Liver (tissue), 9 donors: ENCODE data around the gene PDE3B. TPM values are rescaled to one million over a fixed set of nuclear protein-coding genes. Genes with fewer than 3 reads are reported as not detected.

ENCODE experiments used
- DNase-seq: peaks from one replicate; pipeline ENCODE4 v3.0.0-alpha.2; 2017; ENCODE audit warnings: low spot score
- H3K27ac ChIP-seq, 2 donors: one replicate each; pipeline ENCODE4 v1.7.0; 2013; ENCODE audit warnings: inconsistent platforms in 2 of 2, low read length in 2 of 2, control low read depth in 1 of 2, low read depth in 1 of 2, mild to moderate bottlenecking in 1 of 2
- H3K27me3 ChIP-seq, 4 donors: one replicate each; pipeline versions ENCODE4 v1.6.1 to v1.7.0; 2013; ENCODE audit warnings: low read length in 3 of 4, inconsistent platforms in 1 of 4, mild to moderate bottlenecking in 1 of 4, moderate library complexity in 1 of 4; ENCODE audit not compliant: control insufficient read depth in 4 of 4, insufficient read depth in 4 of 4
- H3K36me3 ChIP-seq, 4 donors: one replicate each; pipeline versions ENCODE4 v1.6.1 to v1.7.0; 2013; ENCODE audit warnings: low read length in 3 of 4, mild to moderate bottlenecking in 3 of 4, low read depth in 1 of 4, moderate library complexity in 1 of 4; ENCODE audit not compliant: control insufficient read depth in 4 of 4, insufficient read depth in 3 of 4
- H3K4me1 ChIP-seq, 4 donors: one replicate each; pipeline versions ENCODE4 v1.6.1 to v1.7.0; 2013; ENCODE audit warnings: low read length in 3 of 4, mild to moderate bottlenecking in 3 of 4, moderate library complexity in 1 of 4; ENCODE audit not compliant: control insufficient read depth in 4 of 4, insufficient read depth in 4 of 4
- H3K4me3 ChIP-seq, 3 donors: one replicate each; pipeline versions ENCODE4 v1.6.1 to v1.7.0; 2013; ENCODE audit warnings: low read length in 3 of 3, control low read depth in 1 of 3, low read depth in 1 of 3, mild to moderate bottlenecking in 1 of 3
- H3K9ac ChIP-seq, 2 donors: one replicate each; pipeline ENCODE4 v1.7.0; 2013; ENCODE audit warnings: low read length in 2 of 2, mild to moderate bottlenecking in 2 of 2, moderate library complexity in 2 of 2, control low read depth in 1 of 2, low read depth in 1 of 2
- H3K9me3 ChIP-seq, 4 donors: one replicate each; pipeline versions ENCODE4 v1.6.1 to v1.7.0; 2013; ENCODE audit warnings: low read length in 3 of 4; ENCODE audit not compliant: control insufficient read depth in 4 of 4
- ATF3 ChIP-seq: IDR thresholded peaks from 2 replicates; pipeline ENCODE4 v1.6.1; 2016; ENCODE audit warnings: antibody characterized with exemption
- EGR1 ChIP-seq, 2 donors: IDR thresholded peaks; 2 replicates each; pipeline ENCODE4 v1.6.1; 2016 to 2018; ENCODE audit warnings: antibody characterized with exemption in 2 of 2, low read depth in 2 of 2
- FOXA1 ChIP-seq: IDR thresholded peaks from 2 replicates; pipeline ENCODE4 v1.6.1; 2016; ENCODE audit warnings: antibody characterized with exemption
- FOXA2 ChIP-seq: IDR thresholded peaks from 2 replicates; pipeline ENCODE4 v1.6.1; 2016; ENCODE audit warnings: antibody characterized with exemption
- HNF4A ChIP-seq, 2 donors: conservative IDR thresholded peaks; 2 replicates each; pipeline ENCODE4 v1.6.1; 2016; ENCODE audit warnings: antibody characterized with exemption in 2 of 2, mild to moderate bottlenecking in 2 of 2
- HNF4G ChIP-seq: IDR thresholded peaks from 2 replicates; pipeline ENCODE4 v1.6.1; 2016; ENCODE audit warnings: antibody characterized with exemption
- JUND ChIP-seq, 2 donors: IDR thresholded peaks; 2 replicates each; pipeline ENCODE4 v1.6.1; 2016; ENCODE audit warnings: antibody characterized with exemption in 2 of 2
- MAX ChIP-seq: IDR thresholded peaks from 2 replicates; pipeline ENCODE4 v1.6.1; 2016; ENCODE audit warnings: antibody characterized with exemption
- NR2F2 ChIP-seq: IDR thresholded peaks from 2 replicates; pipeline ENCODE4 v1.6.1; 2016; ENCODE audit warnings: antibody characterized with exemption
- RAD21 ChIP-seq, 2 donors: IDR thresholded peaks; 2 replicates each; pipeline ENCODE4 v1.6.1; 2016; ENCODE audit warnings: antibody characterized with exemption in 2 of 2, mild to moderate bottlenecking in 2 of 2
- RXRA ChIP-seq, 2 donors: IDR thresholded peaks; 2 replicates each; pipeline ENCODE4 v1.6.1; 2017 to 2018; ENCODE audit warnings: antibody characterized with exemption in 2 of 2, mild to moderate bottlenecking in 1 of 2
- SP1 ChIP-seq: IDR thresholded peaks from 2 replicates; pipeline ENCODE4 v1.6.1; 2018; ENCODE audit warnings: antibody characterized with exemption, mild to moderate bottlenecking
- YY1 ChIP-seq: IDR thresholded peaks from 2 replicates; pipeline ENCODE4 v1.6.1; 2016; ENCODE audit warnings: antibody characterized with exemption, mild to moderate bottlenecking
- ZBTB33 ChIP-seq: IDR thresholded peaks from 2 replicates; pipeline ENCODE4 v1.6.1; 2016; ENCODE audit warnings: antibody characterized with exemption
- whole genome bisulfite sequencing: extraction: QIAGEN DNeasy Blood & Tissue Kit; methylation state at CpG from one replicate; pipeline ENCODE4 v1.1.7; 2013; 5-methylcytosine and 5-hydroxymethylcytosine counted together
- polyA plus RNA-seq, 2 donors: library from polyadenylated mRNA; stranded (reverse) in 1 of 2; unstranded in 1 of 2; fragments of 200-250 nt in 1 of 2; fragments of >200 nt in 1 of 2; fragmentation: Nextera tagmentation in 1 of 2; extraction: Ambion mirVana in 1 of 2; gene quantifications; one replicate each; pipeline versions ENCODE4 v1.2.1 to v1.2.3, GENCODE V29; 2013 to 2015
- total RNA-seq, 2 donors: library from RNA; depleted of rRNA; stranded (reverse); fragments of >200 nt; gene quantifications; one replicate each; pipeline ENCODE4 v1.2.3, GENCODE V29; 2014
- donor health status: healthy.
- donor health status: healthy.
- donor health status: healthy.
- donor health status: healthy.
- donor health status: healthy.

Gene PDE3B
- total and polyA plus RNA-seq, 4 donors = 11.3 to 43.1 (median 21.7) TPM

- TF ChIP-seq SP1 = no peak
- no peak for TF ChIP-seq RAD21 (IDR thresholded peaks at IDR 0.05)
- TF ChIP-seq FOXA2 = no peak
Observed at GRCh38 chr11:14819596-14819995, 176.0 kb downstream of the PDE3B start (continued).

GRCh38 chr11:14821031-14821430 lies 177.4 kb downstream of the PDE3B start:
- no peak for TF ChIP-seq FOXA1
- no peak for TF ChIP-seq RXRA (IDR thresholded peaks at IDR 0.05)
- no peak for TF ChIP-seq HNF4G
- no peaks in the 10 kb centered on the region for H3K4me1 ChIP-seq
- no peak for DNase-seq

GRCh38 chr11:14826600-14826999 lies 183.0 kb downstream of the PDE3B start:
- Histone ChIP-seq H3K9me3 (no peaks in the 10 kb centered on the region), H3K9ac (no peak overlapping the region), H3K4me1 (no peaks in the 10 kb centered on the region), H3K27ac (no peak overlapping the region), H3K36me3 (peaks cover 2 to 12% (median 7%) of the 10 kb centered on the region in 4 donors), H3K4me3 (no peak overlapping the region), H3K27me3 (no peaks in the 10 kb centered on the region)
- TF ChIP-seq MAX (no peak), RAD21 (IDR thresholded peaks at IDR 0.05) (no peak), EGR1 (IDR thresholded peaks at IDR 0.05; ENCODE audit: low read depth in 2 of 2) (no peak), RXRA (IDR thresholded peaks at IDR 0.05) (no peak), YY1 (no peak), HNF4G (no peak), JUND (IDR thresholded peaks at IDR 0.05) (no peak), FOXA1 (no peak), ZBTB33 (no peak), HNF4A (conservative IDR thresholded peaks at IDR 0.05) (no peak), ATF3 (no peak)
- no peak for DNase-seq
- WGBS = 93% methylated on average over 2 of the region's 2 CpGs

More at GRCh38 chr11:14821031-14821430, 177.4 kb downstream of the PDE3B start:
- no peak overlapping the region for H3K27ac ChIP-seq
- H3K9ac ChIP-seq = no peak overlapping the region
- no peaks in the 10 kb centered on the region for H3K9me3 ChIP-seq
- no peak overlapping the region for H3K4me3 ChIP-seq
- H3K27me3 ChIP-seq = no peaks in the 10 kb centered on the region
- H3K36me3 ChIP-seq = peaks cover 2 to 16% (median 7%) of the 10 kb centered on the region in 4 donors

- H3K4me1 ChIP-seq = no peaks in the 10 kb centered on the region
- TF ChIP-seq NR2F2 = no peak
- no peaks in the 10 kb centered on the region for H3K9me3 ChIP-seq
- DNase-seq = no peak
- no peaks in the 10 kb centered on the region for H3K27me3 ChIP-seq
- H3K4me3 ChIP-seq = no peak overlapping the region
- no peak overlapping the region for H3K27ac ChIP-seq
- H3K36me3 ChIP-seq = peaks cover 0 to 12% (median 5%) of the 10 kb centered on the region in 4 donors
- no peak overlapping the region for H3K9ac ChIP-seq
Observed at GRCh38 chr11:14835496-14836492, 192.2 kb downstream of the PDE3B start.
